HCT116 (cell line): ENCODE data around the gene LRP1B. TPM values are rescaled to one million over a fixed set of nuclear protein-coding genes. Genes with fewer than 3 reads are reported as not detected.

Experiments
- ATAC-seq: fragments of 200-7000 bp; cut with Tn5 transposase; 2 replicates; pipeline ENCODE4 v1.9.1; 2020; ENCODE audit warnings: mild to moderate bottlenecking, moderate library complexity
- BruUV-seq: library from RNA; stranded (reverse); fragments of 400-500 nt; replicated peaks from 2 replicates; lab custom pipeline; 2021; lab: Mats Ljungman, UMichigan
- CTCF ChIA-PET: fragments of 300-600 bp; sonication (Branson Sonifier 250); formaldehyde crosslinking; loops from one replicate; lab custom pipeline; 2021; ENCODE audit warnings: antibody characterized with exemption; lab: Charles Lee
- POLR2A ChIA-PET: fragments of 300-600, 350-600 bp; sonication (Branson Sonifier 250); formaldehyde crosslinking; loops from one replicate; lab custom pipeline; 2021; ENCODE audit warnings: antibody characterized with exemption; lab: Charles Lee
- RAD21 ChIA-PET, 2 experiments: fragments of 300-600 bp; sonication (Branson Sonifier 250); formaldehyde crosslinking; loops; one replicate each; lab custom pipeline; 2023; ENCODE audit warnings: low total read pairs in 2 of 2; ENCODE audit not compliant: uncharacterized antibody in 2 of 2, unreplicated experiment in 2 of 2, low non-redundant PET in 1 of 2; lab: Charles Lee
- DNase-seq: peaks from one replicate; pipeline ENCODE4 v3.0.0-alpha.2; 2010; ENCODE audit warnings: low read depth, low spot score
- H2AFZ ChIP-seq: fragments of 200-600 bp; shearing (Covaris generic), sonication (generic); 2 replicates; pipeline ENCODE4 v1.6.1; 2017; ENCODE audit warnings: low read depth, mixed run types, mixed read lengths, antibody characterized with exemption, low read length; ENCODE audit not compliant: poor library complexity, severe bottlenecking
- H3K27ac ChIP-seq: 2 replicates; pipeline ENCODE4 v1.5.1; 2012; ENCODE audit warnings: low read depth, low read length
- H3K27me3 ChIP-seq: fragments of 200-600 bp; sonication (generic); 2 replicates; pipeline ENCODE4 v1.6.1; 2016; ENCODE audit warnings: mixed run types, low read length, mixed read lengths; ENCODE audit not compliant: insufficient read depth
- H3K36me3 ChIP-seq, 2 experiments: fragments of 200-500 bp in 1 of 2; fragments of 200-600 bp in 1 of 2; sonication (Bioruptor generic) in 1 of 2; sonication (generic) in 1 of 2; 2 replicates each; pipeline versions ENCODE4 v1.5.1 to v1.6.1; 2014 to 2016; ENCODE audit warnings: low read length in 2 of 2, inconsistent platforms in 1 of 2, mixed read lengths in 1 of 2, mixed run types in 1 of 2; ENCODE audit not compliant: insufficient read depth in 2 of 2, control insufficient read depth in 1 of 2
- H3K4me1 ChIP-seq, 2 experiments: fragments of 200-600 bp in 1 of 2; sonication (generic) in 1 of 2; 2 replicates each; pipeline versions ENCODE4 v1.5.1 to v1.6.1; 2012 to 2017; ENCODE audit warnings: low read length in 2 of 2, inconsistent platforms in 1 of 2, mild to moderate bottlenecking in 1 of 2, mixed read lengths in 1 of 2, mixed run types in 1 of 2, moderate library complexity in 1 of 2; ENCODE audit not compliant: insufficient read depth in 2 of 2, control insufficient read depth in 1 of 2
- H3K4me2 ChIP-seq: fragments of 200-600 bp; sonication (generic); 2 replicates; pipeline ENCODE4 v1.6.1; 2017; ENCODE audit warnings: mixed run types, low read length, mixed read lengths
- H3K4me3 ChIP-seq, 2 experiments: fragments of 200-600 bp in 1 of 2; sonication (generic) in 1 of 2; replicated peaks in 1 of 2; 2 replicates each; pipeline ENCODE4 v1.5.1; 2011 to 2016; ENCODE audit warnings: low read length in 2 of 2, control low read depth in 1 of 2, low read depth in 1 of 2, mild to moderate bottlenecking in 1 of 2, mixed read lengths in 1 of 2, mixed run types in 1 of 2
- H3K79me2 ChIP-seq: fragments of 200-600 bp; sonication (generic); 2 replicates; pipeline ENCODE4 v1.6.1; 2017; ENCODE audit warnings: mild to moderate bottlenecking, mixed run types, low read length, moderate library complexity, mixed read lengths; ENCODE audit not compliant: insufficient read depth
- H3K9ac ChIP-seq: fragments of 200-600 bp; sonication (generic); 2 replicates; pipeline ENCODE4 v1.6.1; 2016; ENCODE audit warnings: low read length, mixed read lengths
- H3K9me2 ChIP-seq: fragments of 200-600 bp; sonication (generic), shearing (Covaris generic); 2 replicates; pipeline ENCODE4 v1.6.1; 2017; ENCODE audit warnings: mixed run types, mild to moderate bottlenecking, moderate library complexity; ENCODE audit not compliant: insufficient read depth
- H3K9me3 ChIP-seq, 2 experiments: fragments of 200-500 bp in 1 of 2; fragments of 200-600 bp in 1 of 2; sonication (Bioruptor generic) in 1 of 2; sonication (generic) in 1 of 2; 2 replicates each; pipeline ENCODE4 v1.6.1; 2014 to 2017; ENCODE audit warnings: low read length in 2 of 2, mixed read lengths in 2 of 2, inconsistent platforms in 1 of 2, low read depth in 1 of 2, mild to moderate bottlenecking in 1 of 2, mixed run types in 1 of 2, moderate library complexity in 1 of 2; ENCODE audit not compliant: control insufficient read depth in 1 of 2, insufficient read depth in 1 of 2
- H4K20me1 ChIP-seq: fragments of 200-600 bp; sonication (generic), shearing (Covaris generic); 2 replicates; pipeline ENCODE4 v1.6.1; 2017; ENCODE audit warnings: mixed run types, mild to moderate bottlenecking, moderate library complexity; ENCODE audit not compliant: insufficient read depth
- CEBPB ChIP-seq: IDR thresholded peaks from 2 replicates; pipeline ENCODE4 v1.6.1; 2012; ENCODE audit warnings: low read depth
- EGR1 ChIP-seq: IDR thresholded peaks from 2 replicates; pipeline ENCODE4 v1.6.1; 2012; ENCODE audit warnings: low read depth
- ELF1 ChIP-seq: IDR thresholded peaks from 2 replicates; pipeline ENCODE4 v1.6.1; 2012; ENCODE audit warnings: low read depth, borderline replicate concordance
- EZH2 ChIP-seq: fragments of 200-600 bp; sonication (generic); IDR thresholded peaks from 2 replicates; pipeline ENCODE4 v1.6.1; 2017; ENCODE audit warnings: antibody characterized with exemption, mixed run types
- EZH2phosphoT487 ChIP-seq: fragments of 200-600 bp; IDR thresholded peaks from 2 replicates; pipeline ENCODE4 v1.6.1; 2018; ENCODE audit warnings: antibody characterized with exemption, borderline replicate concordance
- FOSL1 ChIP-seq: IDR thresholded peaks from 2 replicates; pipeline ENCODE4 v1.6.1; 2012; ENCODE audit warnings: low read depth
- JUND ChIP-seq: IDR thresholded peaks from 2 replicates; pipeline ENCODE4 v1.6.1; 2012
- POLR2A ChIP-seq: IDR thresholded peaks from 2 replicates; pipeline ENCODE4 v1.7.0; 2011; ENCODE audit warnings: borderline replicate concordance; ENCODE audit not compliant: insufficient read depth, insufficient read length; ENCODE audit errors: extremely low read depth
- POLR2AphosphoS5 ChIP-seq: IDR thresholded peaks from 2 replicates; pipeline ENCODE4 v1.6.1; 2011; ENCODE audit warnings: mild to moderate bottlenecking, low read depth, low read length, moderate library complexity
- REST ChIP-seq: IDR thresholded peaks from 2 replicates; pipeline ENCODE4 v1.6.1; 2012; ENCODE audit warnings: low read depth
- SIN3A ChIP-seq: IDR thresholded peaks from 2 replicates; pipeline ENCODE4 v1.6.1; 2012; ENCODE audit warnings: low read depth
- SP1 ChIP-seq: IDR thresholded peaks from 2 replicates; pipeline ENCODE4 v1.6.1; 2012; ENCODE audit warnings: low read depth
- TCF7L2 ChIP-seq: IDR thresholded peaks from 2 replicates; pipeline ENCODE4 v1.7.0; 2011; ENCODE audit warnings: borderline replicate concordance, inconsistent platforms; ENCODE audit not compliant: insufficient read depth, insufficient read length; ENCODE audit errors: extremely low read depth
- ZFX ChIP-seq: fragments of 450-650 bp; IDR thresholded peaks from 2 replicates; pipeline ENCODE4 v1.6.1; 2017
- ZNF274 ChIP-seq: fragments of 200-500 bp; sonication (Bioruptor generic); IDR thresholded peaks from 2 replicates; pipeline ENCODE4 v1.6.1; 2014; ENCODE audit warnings: mild to moderate bottlenecking, low read depth, low read length, inconsistent platforms
- intact Hi-C: fragments of 100-400 bp; cut with micrococcal nuclease; formaldehyde crosslinking; loops from 2 replicates; pipeline ENCODE4 v1.10.0; 2022
- total RNA-seq: library from RNA; stranded (reverse); gene quantifications from one replicate; pipeline ENCODE4 v1.2.1, GENCODE V29; 2021; ENCODE audit not compliant: unreplicated experiment
- TF ChIP-seq, protein P1 (sequence below), 3 experiments: fragments of 200-600 bp in 1 of 3; sonication (generic) in 1 of 3; IDR thresholded peaks in 2 of 3; conservative IDR thresholded peaks in 1 of 3; 2 replicates each; pipeline ENCODE4 v1.5.1; 2012 to 2017; ENCODE audit warnings: low read depth in 2 of 3, low read length in 2 of 3, antibody characterized with exemption in 1 of 3, borderline replicate concordance in 1 of 3, control low read depth in 1 of 3, mild to moderate bottlenecking in 1 of 3, mixed read lengths in 1 of 3, mixed run types in 1 of 3, moderate library complexity in 1 of 3; ENCODE audit not compliant: insufficient read depth in 1 of 3
- TF ChIP-seq, protein P2 (sequence below): IDR thresholded peaks from 2 replicates; pipeline ENCODE4 v1.6.1; 2012

Gene LRP1B
- total RNA-seq, 1 experiment from 2014 or later: 0.34 TPM

GRCh38 chr2:141599721-141600120, 531.1 kb downstream of the LRP1B start:
- Histone ChIP-seq H3K4me1 (no peaks in the 10 kb centered on the region), H3K9ac (no peak overlapping the region), H3K79me2 (no peaks in the 10 kb centered on the region), H3K27me3 (no peaks in the 10 kb centered on the region), H2AFZ (no peak overlapping the region), H3K36me3 (no peaks in the 10 kb centered on the region), H3K4me2 (no peak overlapping the region), H3K27ac (no peak overlapping the region), H3K4me3 (no peak overlapping the region), H3K9me2 (no peaks in the 10 kb centered on the region; the same call in 1 of the 2 replicates), H3K9me3 (no peaks in the 10 kb centered on the region), H4K20me1 (no peaks in the 10 kb centered on the region)
- ChIA-PET CTCF (no interaction called here), RAD21 (no interaction called here), POLR2A (no interaction called here)
- DNase-seq: no peak
- TF ChIP-seq ZFX (no peak), TCF7L2 (no peak), CEBPB (no peak), POLR2A (no peak), ELF1 (no peak), POLR2AphosphoS5 (no peak), SIN3A (no peak), EZH2 (no peak), ZNF274 (no peak), SP1 (no peak), JUND (no peak), FOSL1 (no peak), EGR1 (no peak), REST (no peak), EZH2phosphoT487 (no peak)
- TF ChIP-seq, protein P1, sequence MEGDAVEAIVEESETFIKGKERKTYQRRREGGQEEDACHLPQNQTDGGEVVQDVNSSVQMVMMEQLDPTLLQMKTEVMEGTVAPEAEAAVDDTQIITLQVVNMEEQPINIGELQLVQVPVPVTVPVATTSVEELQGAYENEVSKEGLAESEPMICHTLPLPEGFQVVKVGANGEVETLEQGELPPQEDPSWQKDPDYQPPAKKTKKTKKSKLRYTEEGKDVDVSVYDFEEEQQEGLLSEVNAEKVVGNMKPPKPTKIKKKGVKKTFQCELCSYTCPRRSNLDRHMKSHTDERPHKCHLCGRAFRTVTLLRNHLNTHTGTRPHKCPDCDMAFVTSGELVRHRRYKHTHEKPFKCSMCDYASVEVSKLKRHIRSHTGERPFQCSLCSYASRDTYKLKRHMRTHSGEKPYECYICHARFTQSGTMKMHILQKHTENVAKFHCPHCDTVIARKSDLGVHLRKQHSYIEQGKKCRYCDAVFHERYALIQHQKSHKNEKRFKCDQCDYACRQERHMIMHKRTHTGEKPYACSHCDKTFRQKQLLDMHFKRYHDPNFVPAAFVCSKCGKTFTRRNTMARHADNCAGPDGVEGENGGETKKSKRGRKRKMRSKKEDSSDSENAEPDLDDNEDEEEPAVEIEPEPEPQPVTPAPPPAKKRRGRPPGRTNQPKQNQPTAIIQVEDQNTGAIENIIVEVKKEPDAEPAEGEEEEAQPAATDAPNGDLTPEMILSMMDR (IDR thresholded peaks at IDR 0.05 in 2 of 3, conservative IDR thresholded peaks at IDR 0.05 in 1 of 3; ENCODE audit: borderline replicate concordance in 1 of 3, insufficient read depth in 1 of 3, low read depth in 2 of 3, low read length in 2 of 3): no peak
- TF ChIP-seq, protein P2, sequence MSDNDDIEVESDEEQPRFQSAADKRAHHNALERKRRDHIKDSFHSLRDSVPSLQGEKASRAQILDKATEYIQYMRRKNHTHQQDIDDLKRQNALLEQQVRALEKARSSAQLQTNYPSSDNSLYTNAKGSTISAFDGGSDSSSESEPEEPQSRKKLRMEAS: no peak
- intact Hi-C loops: no loop called here
- no peak for ATAC-seq
- BruUV-seq: no TSS peak
